Sigmoid colon (tissue), 7 donors: ENCODE measurements around the gene ABHD16A. TPM values are rescaled to one million over a fixed set of nuclear protein-coding genes. Genes with fewer than 3 reads are reported as not detected.

Experiments used
- DNase-seq: peaks from one replicate; pipeline ENCODE4 v3.0.0-alpha.2; 2019
- H3K27ac ChIP-seq, 4 donors: fragments of 200-600 bp; sonication (generic); one replicate each; pipeline ENCODE4 v1.5.1; 2016 to 2019; ENCODE audit warnings: mild to moderate bottlenecking in 1 of 4
- H3K27me3 ChIP-seq, 3 donors: fragments of 200-600 bp; sonication (generic); one replicate each; pipeline ENCODE4 v1.5.1; 2019; ENCODE audit warnings: mild to moderate bottlenecking in 1 of 3
- H3K36me3 ChIP-seq, 4 donors: fragments of 200-600 bp; sonication (generic); one replicate each; pipeline ENCODE4 v1.5.1; 2016 to 2019
- H3K4me1 ChIP-seq, 4 donors: fragments of 200-600 bp; sonication (generic); one replicate each; pipeline ENCODE4 v1.5.1; 2017 to 2019
- H3K4me3 ChIP-seq, 4 donors: fragments of 200-600 bp; sonication (generic); one replicate each; pipeline ENCODE4 v1.5.1; 2017 to 2019; ENCODE audit warnings: mild to moderate bottlenecking in 2 of 4, moderate library complexity in 1 of 4
- H3K9me3 ChIP-seq, 4 donors: fragments of 200-600 bp in 3 of 4; sonication (generic) in 3 of 4; one replicate each; pipeline versions ENCODE4 v1.5.1 to v1.6.1; 2013 to 2019
- CTCF ChIP-seq, 4 experiments: fragments of 450-650 bp in 3 of 4; fragments of 200-600 bp in 1 of 4; IDR thresholded peaks; one replicate each; pipeline ENCODE4 v1.5.1; 2016 to 2019; ENCODE audit warnings: antibody characterized with exemption in 4 of 4, mild to moderate bottlenecking in 3 of 4, moderate library complexity in 2 of 4
- EP300 ChIP-seq, 4 donors: sonication (generic); formaldehyde crosslinking; IDR thresholded peaks; one replicate each; pipeline ENCODE4 v1.6.1; 2017; ENCODE audit warnings: antibody characterized with exemption in 4 of 4
- POLR2A ChIP-seq, 2 donors: fragments of 450-650 bp; IDR thresholded peaks; one replicate each; pipeline ENCODE4 v1.6.1; 2016; ENCODE audit warnings: antibody characterized with exemption in 2 of 2, mild to moderate bottlenecking in 2 of 2, moderate library complexity in 2 of 2
- POLR2AphosphoS5 ChIP-seq, 4 donors: sonication (generic); formaldehyde crosslinking; IDR thresholded peaks; one replicate each; pipeline ENCODE4 v1.6.1; 2017; ENCODE audit warnings: antibody characterized with exemption in 4 of 4
- whole genome bisulfite sequencing, 2 donors: extraction: QIAGEN DNeasy Blood & Tissue Kit; methylation state at CpG; one replicate each; pipeline ENCODE4 v1.1.7; 2013; 5-methylcytosine and 5-hydroxymethylcytosine counted together
- intact Hi-C: fragments of 100-400 bp; cut with DNase I; formaldehyde crosslinking; loops from one replicate; pipeline ENCODE4 v1.15.1; 2023
- polyA plus RNA-seq, 3 donors: library from polyadenylated mRNA; stranded (reverse); fragments of 200-250 nt; gene quantifications; one replicate each; pipeline ENCODE4 v1.2.3, GENCODE V29; 2013
- total RNA-seq, 4 donors: library from RNA; depleted of rRNA; stranded (reverse); fragments of >200 nt; gene quantifications; one replicate each; pipeline ENCODE4 v1.1.0, GENCODE V29; 2016
- donor health status: healthy with polysubstance abuse.
- donor health status: Bipolar disorder and iron deficiency.
- donor health status: healthy.

Gene ABHD16A
- total and polyA plus RNA-seq, 7 donors: 16.9 to 63.4 (median 40.3) TPM

- no peak for TF ChIP-seq EP300 (IDR thresholded peaks at IDR 0.05)
- TF ChIP-seq CTCF (IDR thresholded peaks at IDR 0.05): no peak
- no peak for TF ChIP-seq POLR2AphosphoS5 (IDR thresholded peaks at IDR 0.05)
- no peak for TF ChIP-seq POLR2A (IDR thresholded peaks at IDR 0.05)
- intact Hi-C loops: no loop called here
- 86 to 92% methylated on average over 5 of the region's 5 CpGs for WGBS, 2 donors
- Histone ChIP-seq H3K27me3 (no peaks in the 10 kb centered on the region), H3K9me3 (no peaks in the 10 kb centered on the region), H3K36me3 (peaks cover 43 to 61% (median 54%) of the 10 kb centered on the region in 4 donors), H3K4me1 (peaks cover 0 to 8% (median 2%) of the 10 kb centered on the region in 4 donors), H3K4me3 (no peak overlapping the region), H3K27ac (no peak overlapping the region)
- no peak for DNase-seq
Measured at GRCh38 chr6:31686483-31686882, 16.6 kb downstream of the ABHD16A start.

GRCh38 chr6:31683591-31683990 lies 19.5 kb downstream of the ABHD16A start:
- no peak overlapping the region for H3K27ac ChIP-seq
- H3K9me3 ChIP-seq: no peaks in the 10 kb centered on the region
- H3K36me3 ChIP-seq: peaks cover 23 to 32% (median 26%) of the 10 kb centered on the region in 4 donors
- intact Hi-C loops: loop anchor here (5.0 kb wide), 2 partner anchors 44 to 269 kb away; partner anchors contain the start of gene DDAH2
- 78 to 80% methylated on average over 13 of the region's 13 CpGs for WGBS, 2 donors
- no peak for DNase-seq
- H3K4me3 ChIP-seq: no peak overlapping the region
- H3K27me3 ChIP-seq: no peaks in the 10 kb centered on the region
- peaks cover 0 to 21% (median 13%) of the 10 kb centered on the region in 4 donors for H3K4me1 ChIP-seq
- TF ChIP-seq CTCF (IDR thresholded peaks at IDR 0.05) (no peak), POLR2A (IDR thresholded peaks at IDR 0.05) (no peak), EP300 (IDR thresholded peaks at IDR 0.05) (no peak), POLR2AphosphoS5 (IDR thresholded peaks at IDR 0.05) (no peak)

GRCh38 chr6:31681135-31681671 lies 21.9 kb downstream of the ABHD16A start:
- WGBS, 2 donors: 1% methylated on average over 40 of the region's 40 CpGs
- no peak for DNase-seq
- intact Hi-C loops: loop anchor here (1.0 to 5.0 kb wide), 4 partner anchors 46 to 271 kb away; partner anchors contain the start of gene DDAH2

GRCh38 chr6:31680226-31681134 lies 22.6 kb downstream of the ABHD16A start, which contains the start of gene LY6G5C:
Gene LY6G5C (minus strand): TSS chr6:31681067. CDS start chr6:31680373, 694 bp downstream.
- 13 to 15% methylated on average over 17 of the region's 17 CpGs for WGBS, 2 donors
- TF ChIP-seq POLR2A (IDR thresholded peaks at IDR 0.05) (no peak), POLR2AphosphoS5 (IDR thresholded peaks at IDR 0.05) (peak in 2 of 4 donors; percentile 13 to 41), EP300 (IDR thresholded peaks at IDR 0.05) (no peak), CTCF (IDR thresholded peaks at IDR 0.05) (peak; percentile 37 to 68 (median 61))
- H3K27me3 ChIP-seq: no peaks in the 10 kb centered on the region
- peak within 1 kb of the TSS; percentile 29 to 63 (median 53) for H3K4me3 ChIP-seq
- peaks cover 0 to 2% (median 0%) of the 10 kb centered on the region in 4 donors for H3K36me3 ChIP-seq
- peak within 1 kb of the TSS; percentile 66 to 83 (median 73) for H3K27ac ChIP-seq
- peak; percentile 95 for DNase-seq
- no peaks in the 10 kb centered on the region for H3K9me3 ChIP-seq
- intact Hi-C loops: loop anchor here (1.0 to 5.0 kb wide), 6 partner anchors 47 to 272 kb away; partner anchors contain the start of gene DDAH2
- peaks cover 0 to 21% (median 13%) of the 10 kb centered on the region in 4 donors for H3K4me1 ChIP-seq

More at GRCh38 chr6:31681135-31681671, 21.9 kb downstream of the ABHD16A start:
- Histone ChIP-seq H3K4me3 (peak overlapping the region; percentile 29 to 63 (median 53)), H3K27me3 (no peaks in the 10 kb centered on the region), H3K9me3 (no peaks in the 10 kb centered on the region), H3K4me1 (peaks cover 0 to 21% (median 13%) of the 10 kb centered on the region in 4 donors), H3K36me3 (peaks cover 0 to 8% (median 2%) of the 10 kb centered on the region in 4 donors), H3K27ac (peak overlapping the region; percentile 66 to 83 (median 73))
- TF ChIP-seq POLR2AphosphoS5 (IDR thresholded peaks at IDR 0.05) (no peak), CTCF (IDR thresholded peaks at IDR 0.05) (peak in 1 of 4 experiments; percentile 24), EP300 (IDR thresholded peaks at IDR 0.05) (no peak)
